ENCODE measurements around the gene UFSP2.
"Not testable (repeated sequence)": the region's sequence is repeated elsewhere in the genome, so short reads cannot be mapped to it uniquely, and the experiment has no call there.

Gene UFSP2

DNA sequence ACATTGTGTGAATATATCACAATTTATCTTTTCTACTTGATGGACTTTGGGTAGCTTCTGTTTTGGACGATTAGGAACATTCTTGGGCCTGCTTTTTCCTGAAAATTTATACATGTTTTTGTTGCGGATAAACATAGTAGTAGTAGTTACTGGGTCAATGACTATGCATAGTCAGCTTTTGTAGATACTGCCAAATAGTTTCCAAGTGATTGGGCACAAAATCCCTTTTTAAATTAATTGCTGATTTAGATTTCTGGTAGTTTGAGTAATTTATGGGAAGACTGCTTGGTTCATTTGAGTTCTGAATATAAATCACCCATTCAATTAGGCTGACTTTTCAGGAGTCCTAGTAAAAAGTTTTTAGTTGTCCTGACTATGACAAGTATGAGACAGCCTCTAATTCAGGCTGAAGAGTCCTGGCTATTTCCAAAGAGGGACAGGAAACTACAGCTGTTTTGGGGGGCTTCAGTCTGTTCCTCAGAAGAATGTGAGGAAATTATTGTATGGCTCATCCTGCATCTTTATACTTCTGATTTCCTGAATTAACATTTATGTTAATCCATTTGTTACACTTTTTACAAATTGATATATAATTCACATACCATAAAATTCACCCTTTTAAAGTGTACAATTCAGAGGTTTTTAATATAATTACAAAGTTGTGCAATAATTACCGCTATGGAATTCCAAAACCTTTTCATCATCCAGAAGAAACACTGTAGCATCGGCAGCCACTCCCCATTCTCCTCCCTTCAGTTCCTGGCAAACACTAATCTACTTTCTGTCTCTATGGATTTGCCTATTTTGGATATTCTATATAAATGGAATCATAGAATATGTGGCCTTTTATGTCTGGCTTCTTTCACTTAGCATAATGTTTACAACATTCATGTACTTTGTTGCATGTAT, 44.2 kb downstream of the UFSP2 start:
- DNase-seq, result no peak

DNA sequence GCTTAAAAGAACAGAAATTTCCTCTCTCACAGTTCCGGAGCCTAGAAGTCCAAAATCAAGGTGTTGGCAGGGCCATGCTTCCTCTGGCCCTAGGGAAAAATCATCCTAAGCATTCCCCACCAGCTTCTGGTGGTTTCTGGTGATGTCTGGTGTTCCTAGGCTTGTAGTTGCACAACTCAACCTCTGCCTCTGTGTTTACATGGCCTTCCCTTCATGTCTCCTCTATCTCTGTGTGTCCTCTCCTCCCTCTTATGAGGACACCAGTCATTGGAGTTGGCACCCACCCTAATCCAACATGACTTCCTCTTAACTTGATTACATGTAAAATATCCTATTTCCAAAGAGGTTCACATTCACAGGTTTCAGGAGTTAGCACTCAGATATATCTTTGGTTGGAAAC, 45.4 kb downstream of the UFSP2 start:
- DNase-seq, result no peak

DNA sequence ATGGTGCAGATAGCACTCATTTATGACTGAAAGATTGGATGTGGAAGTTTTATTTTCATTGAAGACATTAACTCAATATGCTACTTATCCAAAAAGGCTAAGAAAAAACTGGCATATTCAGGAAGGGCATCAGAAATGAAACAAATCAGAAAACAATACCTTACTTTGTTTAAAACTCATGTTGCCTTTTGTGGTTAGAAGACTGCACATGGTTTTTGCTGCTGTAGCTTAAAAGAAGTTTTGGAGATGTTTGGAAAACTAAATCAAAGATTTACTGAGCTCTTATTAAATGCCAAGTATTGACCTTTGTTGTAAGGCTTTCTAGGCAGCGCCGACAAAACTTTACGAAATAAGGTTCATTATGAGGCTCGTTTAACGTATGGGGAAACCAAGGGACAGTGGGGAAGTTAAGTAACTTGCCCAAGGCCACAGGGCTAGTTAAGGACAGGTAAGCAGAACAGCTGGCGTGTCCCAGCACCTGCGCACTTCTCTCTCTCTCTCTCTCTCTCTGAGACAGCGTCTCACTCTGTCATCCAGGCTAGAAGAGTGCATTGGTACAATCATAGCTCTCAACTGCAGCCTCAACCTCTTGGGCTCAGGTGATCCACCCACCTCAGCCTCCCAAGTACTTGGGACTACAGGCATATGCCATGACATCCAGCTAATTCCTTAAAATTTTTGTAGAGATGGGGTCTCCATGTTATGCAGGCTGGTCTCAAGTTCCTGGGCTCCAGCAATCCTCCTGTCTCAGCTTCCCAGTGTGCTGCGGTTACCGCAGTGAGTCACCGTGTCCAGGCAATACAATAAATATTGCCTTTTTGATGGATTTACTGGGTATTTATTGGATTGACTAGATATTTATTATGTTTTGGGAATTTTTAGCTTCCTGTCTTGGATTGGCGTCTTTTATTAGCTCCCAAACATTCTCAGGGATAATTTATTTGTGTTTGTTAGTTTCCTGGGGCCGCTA, 46.2 kb downstream of the UFSP2 start:
- no peak for DNase-seq

DNA sequence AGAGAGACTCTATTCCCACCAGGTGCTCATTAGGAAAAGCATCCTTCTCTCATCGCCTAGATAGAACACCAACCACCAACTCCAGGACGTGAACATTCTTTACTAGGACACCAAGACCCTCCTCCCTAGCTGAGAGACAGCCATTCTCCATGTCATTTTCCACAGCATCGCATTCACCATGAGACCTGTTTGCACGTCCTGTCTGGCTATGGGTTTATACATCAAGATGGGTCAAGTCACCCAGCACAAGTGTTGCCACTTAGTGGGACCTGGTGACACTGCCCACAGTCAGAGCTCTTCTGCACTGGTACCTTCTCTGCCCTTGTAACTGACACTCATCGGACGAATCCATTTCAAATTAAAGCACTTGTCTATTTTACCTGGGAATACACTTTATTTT, 47.5 kb downstream of the UFSP2 start:
- no peak for DNase-seq

DNA sequence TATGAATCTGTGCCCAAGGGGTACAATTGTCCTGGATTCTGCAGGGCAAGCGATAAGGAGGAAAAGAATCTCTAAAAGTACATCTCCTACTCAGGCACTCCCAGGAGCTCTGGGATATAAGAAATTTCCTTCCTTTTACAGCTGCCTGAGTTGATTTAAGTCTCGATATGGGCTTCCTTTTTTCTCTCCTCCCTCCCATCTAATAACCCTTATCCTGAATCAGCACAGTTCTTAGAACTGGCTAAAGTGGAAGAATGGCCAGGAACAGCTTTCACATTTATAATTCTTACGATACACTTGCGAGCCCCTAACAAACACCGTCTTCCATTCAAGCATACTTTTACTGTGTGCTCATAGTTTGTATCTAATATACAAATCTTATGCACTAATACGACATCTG, 51.2 kb downstream of the UFSP2 start:
- DNase-seq, result no peak

DNA sequence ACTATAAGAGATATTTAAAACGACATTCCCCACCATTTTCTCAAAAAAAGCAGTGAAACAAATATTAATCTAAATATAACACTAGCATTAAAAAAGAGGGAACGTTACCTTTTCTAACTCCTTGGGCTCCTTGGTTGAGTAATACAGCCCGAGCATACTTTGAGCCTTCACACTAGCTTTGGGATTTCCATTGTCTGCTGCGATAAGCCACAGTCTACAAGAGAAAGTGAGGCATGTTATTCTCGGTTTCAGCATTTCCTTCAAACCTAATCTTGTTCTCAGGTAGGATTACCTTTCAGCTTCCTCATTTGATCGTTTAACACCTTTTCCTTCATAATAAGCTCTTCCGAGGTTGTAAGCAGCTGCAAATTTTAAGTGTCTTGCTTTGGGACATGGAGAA, 51.7 kb downstream of the UFSP2 start:
- no peak for DNase-seq

DNA sequence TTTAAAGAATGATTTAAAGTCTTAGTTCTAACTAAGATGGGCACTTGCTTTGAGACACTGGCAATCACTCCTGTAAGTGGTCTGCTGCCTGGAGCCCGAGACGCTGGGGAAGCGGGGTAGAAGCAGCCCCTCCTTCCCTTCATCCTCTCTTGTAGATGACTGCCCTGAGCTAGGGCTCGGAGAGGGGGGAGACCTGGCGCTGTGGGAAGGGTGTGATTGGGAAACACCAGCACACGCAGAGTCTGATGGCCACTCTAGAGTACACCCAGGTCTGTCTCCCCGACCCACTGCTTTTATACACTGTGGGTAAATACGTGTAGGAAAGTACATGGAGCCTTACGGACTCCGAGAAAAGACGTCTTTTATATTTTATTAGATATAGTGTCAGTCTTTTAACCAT, 54.1 kb downstream of the UFSP2 start:
- no peak for DNase-seq

DNA sequence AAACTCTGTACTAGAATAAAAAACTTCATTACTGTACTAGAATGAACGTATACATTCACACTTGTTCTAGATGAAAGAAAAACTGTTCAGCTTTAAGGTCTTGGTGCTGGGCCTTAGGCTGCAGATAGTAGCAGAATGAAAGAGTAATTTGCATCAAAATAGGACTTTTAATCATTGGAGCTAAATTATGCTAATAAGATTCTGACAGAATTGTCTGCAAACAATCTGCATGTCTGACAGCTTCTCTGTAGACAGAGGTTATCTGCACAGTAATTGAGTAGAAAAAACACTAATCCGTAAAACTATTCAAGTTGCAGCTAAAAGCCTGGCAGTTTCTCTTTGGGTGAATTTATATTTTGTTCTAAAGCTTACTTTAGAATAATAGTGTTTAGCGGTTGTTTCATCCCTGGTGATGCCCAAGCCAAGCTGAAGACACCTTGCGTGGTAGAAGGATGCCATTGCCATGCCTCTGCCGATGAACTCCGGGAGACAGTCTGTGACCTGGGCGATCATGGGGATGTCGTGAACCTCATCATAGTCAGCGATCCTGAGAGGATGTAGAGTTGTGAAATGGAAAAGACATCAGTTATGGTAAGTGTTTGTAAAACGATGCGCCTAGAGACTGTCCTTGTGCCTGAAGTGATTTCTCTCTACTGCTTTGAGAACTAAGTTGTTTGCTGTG, 55.4 kb downstream of the UFSP2 start:
- no peak for DNase-seq

DNA sequence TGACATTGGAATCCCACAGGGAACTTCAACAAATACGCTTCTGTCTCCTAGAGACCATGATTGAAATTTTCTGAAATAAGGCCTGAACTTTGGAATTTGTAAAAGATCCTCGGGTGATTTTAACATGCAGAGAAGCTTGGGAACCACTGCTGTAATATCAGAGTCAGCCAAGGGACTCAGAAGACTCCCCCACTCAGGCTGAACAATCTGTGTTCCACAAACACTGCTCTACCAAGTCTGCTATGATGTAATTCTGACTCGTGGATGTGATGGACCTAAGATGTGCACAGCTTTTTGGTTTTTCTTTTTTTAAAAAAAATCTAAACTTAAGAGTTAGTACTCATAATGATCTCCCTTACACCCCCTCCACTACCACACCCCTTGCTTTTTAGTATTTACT, 56.0 kb downstream of the UFSP2 start:
- no peak for DNase-seq

DNA sequence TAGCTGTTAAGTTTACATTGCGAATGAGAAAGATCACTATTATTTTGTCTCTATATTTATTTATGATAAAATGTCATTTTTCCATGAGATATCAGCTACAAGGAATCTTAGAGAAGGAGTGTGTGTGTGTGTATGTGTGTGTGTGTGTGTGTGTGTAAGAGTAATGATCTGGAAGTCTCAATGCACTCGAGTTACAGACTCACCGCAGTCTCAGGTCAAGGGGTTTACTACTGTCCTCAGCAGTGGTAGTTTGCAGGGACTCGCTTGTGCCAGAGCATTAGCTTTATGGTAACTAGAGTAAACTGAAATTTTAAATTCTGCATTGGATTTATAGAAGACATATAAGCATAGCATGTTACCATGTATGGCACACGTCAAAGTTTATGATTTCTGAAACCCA, 60.9 kb downstream of the UFSP2 start:
- no peak for DNase-seq

DNA sequence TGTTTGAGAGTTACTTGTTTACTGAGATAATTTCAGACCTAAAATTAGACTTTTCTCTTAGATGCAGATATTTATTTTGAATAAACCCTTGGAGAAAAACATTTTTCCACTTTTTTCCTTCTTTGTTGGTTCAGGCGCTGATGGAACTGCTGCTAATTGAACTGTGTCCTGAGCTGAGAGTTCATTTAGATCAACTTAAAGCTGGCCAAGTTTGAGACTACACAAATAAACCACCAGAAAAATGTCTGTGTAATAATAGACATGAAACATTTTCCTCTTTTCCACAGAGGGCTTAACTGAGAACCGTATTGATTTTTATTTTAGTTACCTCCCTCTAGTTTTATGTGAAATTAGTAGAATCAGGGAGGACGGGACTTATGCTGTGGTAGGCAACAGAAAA, 62.5 kb downstream of the UFSP2 start:
- DNase-seq, result no peak

DNA sequence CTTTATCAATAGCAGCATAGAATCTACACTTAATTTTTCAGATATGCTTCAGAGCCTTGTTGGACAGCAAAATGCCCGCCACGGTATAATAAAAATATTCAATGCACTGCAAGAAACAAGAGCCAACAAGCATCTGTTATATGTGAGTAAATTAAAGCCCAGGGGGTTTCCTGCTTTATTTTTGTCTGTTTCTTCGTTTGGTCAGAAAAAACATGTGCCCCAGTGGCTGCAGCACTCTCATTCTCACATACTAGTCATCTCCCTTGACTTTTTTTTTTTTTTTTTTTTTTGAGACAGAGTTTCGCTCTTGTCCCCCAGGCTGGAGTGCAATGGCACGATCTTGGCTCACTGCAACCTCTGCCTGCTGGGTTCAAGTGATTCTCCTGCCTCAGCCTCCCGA, 63.2 kb downstream of the UFSP2 start:
- not testable (repeated sequence) for DNase-seq

DNA sequence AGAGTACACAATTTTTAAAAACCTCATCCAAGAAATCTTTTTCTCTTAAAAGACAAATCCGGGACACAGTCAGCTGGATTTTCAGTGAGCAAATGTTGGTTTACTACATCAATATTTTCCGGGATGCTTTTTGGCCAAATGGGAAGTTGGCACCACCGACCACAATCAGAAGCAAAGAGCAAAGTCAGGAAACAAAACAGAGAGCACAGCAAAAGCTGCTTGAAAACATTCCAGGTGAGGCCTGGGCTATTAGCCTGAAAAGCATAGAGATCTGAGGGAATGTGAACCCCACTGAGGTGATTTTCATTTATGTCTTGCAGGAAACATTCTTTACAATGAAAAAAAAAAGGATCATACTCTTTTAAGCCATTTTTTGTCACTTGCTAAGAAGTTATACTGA, 63.9 kb downstream of the UFSP2 start:
- DNase-seq, result no peak

DNA sequence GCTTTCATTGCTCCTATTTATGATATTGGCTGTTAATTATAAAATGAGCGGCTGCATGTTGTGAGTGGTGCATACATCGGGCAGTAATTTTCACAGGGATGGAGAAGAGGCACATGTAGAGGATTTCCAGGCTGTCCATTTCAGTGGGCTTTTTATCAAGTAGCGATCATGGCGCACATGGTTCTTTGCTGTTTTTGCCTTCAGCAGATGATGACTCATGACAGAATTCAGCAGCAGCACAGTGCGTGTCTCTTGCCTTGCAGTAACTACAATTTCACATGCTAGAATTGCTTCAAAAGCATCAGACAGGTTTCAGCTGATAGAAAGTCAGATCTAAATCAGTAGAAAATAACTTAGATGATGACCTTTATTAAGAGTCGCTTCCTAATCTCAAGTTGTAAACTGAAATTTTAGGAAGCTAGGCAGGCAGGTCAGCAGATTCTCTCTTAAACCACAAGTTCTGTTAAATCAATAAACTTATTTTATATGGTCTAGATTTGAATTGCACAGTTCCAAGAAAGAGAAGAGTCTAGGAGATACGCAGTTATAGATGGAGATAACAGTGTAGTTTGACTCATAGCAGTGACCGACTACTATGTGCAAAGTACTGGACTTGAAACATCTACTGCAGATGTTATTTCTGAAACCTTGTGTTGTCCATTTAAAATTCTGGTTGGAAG, 65.9 kb downstream of the UFSP2 start:
- DNase-seq, result no peak

DNA sequence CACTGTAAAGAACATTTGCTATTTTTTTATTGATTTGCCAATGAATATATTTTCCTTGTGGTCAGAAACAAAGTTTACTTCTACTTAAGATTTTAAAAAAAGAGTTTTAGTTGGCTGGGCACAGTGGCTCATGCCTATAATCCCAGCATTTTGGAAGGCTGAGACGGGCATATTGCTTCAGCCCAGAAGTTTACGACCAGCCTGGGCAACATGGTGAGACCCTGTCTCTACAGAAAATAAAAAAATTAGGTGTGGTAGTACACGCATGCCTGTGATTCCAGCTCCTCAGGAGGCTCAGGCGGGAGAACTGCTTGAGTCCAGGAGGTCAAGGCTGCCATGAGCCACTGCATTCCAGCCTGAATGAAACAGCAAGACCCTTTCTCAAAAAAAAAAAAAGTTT, 66.8 kb downstream of the UFSP2 start:
- DNase-seq, result no peak

DNA sequence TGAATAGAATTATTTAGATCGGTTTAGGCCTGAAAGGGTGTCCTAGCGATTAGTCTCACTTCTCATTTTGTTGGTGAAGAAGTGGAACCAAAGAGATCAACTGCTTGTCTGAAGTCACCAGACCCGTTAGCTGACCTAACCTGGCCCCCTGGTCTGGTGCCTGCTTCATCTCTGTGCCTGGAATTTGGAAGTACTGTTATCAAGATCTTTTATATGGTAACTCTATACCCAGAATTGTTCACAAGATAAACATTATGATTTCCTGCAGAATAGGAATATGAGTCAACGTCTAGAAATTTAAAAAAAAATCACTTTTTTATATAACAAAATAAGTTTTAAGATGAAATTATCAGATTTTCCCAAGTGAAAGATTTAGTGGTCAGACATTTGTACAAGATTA, 67.2 kb downstream of the UFSP2 start:
- DNase-seq, result no peak

DNA sequence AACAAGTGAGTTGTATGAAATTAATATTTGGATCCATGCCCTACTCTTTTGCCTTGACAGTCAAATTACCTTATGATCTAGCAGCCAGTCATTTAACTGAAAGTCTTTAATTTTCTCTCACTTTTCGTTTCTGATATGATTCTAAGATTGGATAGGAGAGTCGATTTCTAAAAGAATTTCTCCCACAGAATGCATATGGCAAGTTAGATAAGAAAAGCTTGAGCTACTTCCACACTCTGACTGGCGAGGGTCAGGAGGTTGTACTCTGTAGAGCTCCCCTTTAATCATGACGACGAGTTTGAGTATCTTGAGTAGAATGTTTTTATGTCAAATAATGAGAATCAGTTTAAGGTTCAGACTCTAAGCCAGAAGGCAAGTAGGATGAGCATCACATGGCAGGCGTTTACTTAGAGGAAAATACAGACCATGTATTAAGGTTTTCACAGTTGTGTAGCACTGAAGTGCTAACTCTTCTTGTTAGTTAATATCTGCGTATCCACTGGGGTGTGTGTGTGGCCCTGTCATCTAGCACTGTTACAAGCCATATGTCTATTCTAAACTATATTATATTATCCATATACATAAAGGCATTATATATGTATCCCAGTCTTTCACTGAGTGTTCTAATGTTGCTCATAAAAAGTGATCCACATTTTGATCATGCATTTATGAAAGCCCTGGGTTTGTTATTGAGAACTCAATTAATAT, 67.9 kb downstream of the UFSP2 start:
- no peak for DNase-seq

DNA sequence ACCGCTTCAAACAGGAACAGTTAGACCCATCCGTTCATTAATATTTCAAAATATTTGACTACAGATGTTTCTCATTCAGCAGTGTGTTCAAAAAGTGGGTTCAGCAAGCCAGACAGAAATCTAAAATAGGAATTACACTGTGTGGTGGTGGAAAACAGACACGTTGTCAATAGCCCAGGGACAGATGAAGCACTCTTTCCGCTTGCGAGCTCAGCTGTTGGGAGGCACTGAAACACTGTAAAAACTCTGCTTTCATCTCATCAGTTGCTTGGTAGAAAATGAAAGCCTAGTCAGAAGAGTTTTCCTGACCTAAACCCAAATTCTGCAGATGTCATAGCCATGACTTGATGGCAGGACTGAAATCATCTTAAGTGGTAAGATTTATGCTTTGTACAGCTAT, 68.6 kb downstream of the UFSP2 start:
- no peak for DNase-seq

DNA sequence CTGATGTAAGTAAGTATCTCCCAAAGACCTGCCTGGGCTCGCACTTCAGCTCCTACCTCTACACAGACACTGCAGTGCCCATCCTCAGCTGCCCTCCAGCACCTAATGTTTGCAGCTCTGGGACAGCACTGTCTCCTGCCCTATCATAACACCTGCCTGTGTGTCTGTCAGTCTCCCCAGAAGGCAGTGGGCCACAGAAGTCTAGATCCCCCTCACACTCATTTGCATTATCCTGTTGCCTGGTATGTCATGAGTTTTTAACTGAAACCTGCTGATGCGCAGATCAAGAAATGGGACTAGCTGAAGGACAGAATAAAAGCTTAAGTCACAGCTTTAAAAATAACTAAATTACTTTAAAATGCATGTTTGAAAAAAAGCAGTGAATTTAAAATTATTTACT, 73.0 kb downstream of the UFSP2 start:
- DNase-seq, result no peak

DNA sequence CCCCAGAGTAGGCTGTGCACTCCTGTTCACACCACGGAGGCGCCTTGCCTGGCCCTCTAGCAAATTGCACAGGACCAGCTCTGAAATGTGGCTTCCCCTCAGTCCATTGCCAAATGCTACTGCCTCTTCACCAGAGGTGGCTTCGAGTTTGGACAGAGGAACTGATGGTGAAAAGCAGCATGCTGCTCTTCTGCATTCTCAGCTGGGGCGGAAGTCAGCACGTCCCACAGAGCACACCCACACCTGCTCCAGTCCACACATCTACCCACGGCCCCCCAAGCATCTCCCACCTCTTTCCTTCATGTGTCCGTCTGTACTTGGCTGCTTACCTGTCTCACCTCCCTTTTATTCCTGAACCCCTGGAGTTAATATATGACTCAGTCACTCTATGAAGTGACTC, 73.6 kb downstream of the UFSP2 start:
- DNase-seq, result no peak

DNA sequence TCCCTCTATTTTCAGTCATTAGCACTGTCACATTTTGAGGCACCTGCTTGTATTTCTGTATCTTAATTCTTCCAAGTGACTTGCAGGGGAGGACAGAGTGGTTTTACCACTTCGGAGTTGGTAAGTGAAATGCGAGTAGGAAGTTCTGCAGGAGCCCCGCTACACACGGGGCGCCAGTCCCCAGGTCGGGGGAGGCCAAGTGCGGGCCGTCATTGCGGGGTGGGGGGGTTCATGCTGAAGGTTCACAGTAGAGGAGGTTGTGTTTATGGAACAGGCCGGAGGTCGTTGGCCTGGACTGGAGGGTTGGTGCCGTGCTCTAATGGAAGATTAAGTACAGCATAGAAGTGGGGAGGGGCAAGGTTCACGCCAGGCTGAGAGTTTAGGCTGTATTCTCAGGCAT, 74.1 kb downstream of the UFSP2 start:
- DNase-seq, result no peak

Measured in CD4-positive, alpha-beta T cell treated with Interleukin-21 for 1 hour (primary cell).